Measurements from ENCODE around the gene SERPINB13. TPM values are rescaled to one million over a fixed set of nuclear protein-coding genes. Genes with fewer than 3 reads are reported as not detected.

SERPINB13 gene
- total RNA-seq, 1 donor, result not detected

- Histone ChIP-seq H3K9me3 (ENCODE audit: low read depth, low read length) (no peaks in the 10 kb centered on the region), H3K4me3 (ENCODE audit: low read length) (no peak overlapping the region), H3K4me1 (ENCODE audit: insufficient read depth, low read length) (no peaks in the 10 kb centered on the region), H3K27me3 (ENCODE audit: insufficient read depth, low read length) (no peaks in the 10 kb centered on the region)
These were observed 16.4 kb upstream of the SERPINB13 start for GRCh38 chr18:63570721-63571120.

GRCh38 chr18:63575681-63576080, 11.5 kb upstream of the SERPINB13 start:
- no peaks in the 10 kb centered on the region for H3K9me3 ChIP-seq (ENCODE audit: low read depth, low read length)
- H3K27me3 ChIP-seq (ENCODE audit: insufficient read depth, low read length), result peaks cover 4% of the 10 kb centered on the region
- H3K4me1 ChIP-seq (ENCODE audit: insufficient read depth, low read length), result peaks cover 3% of the 10 kb centered on the region
- H3K4me3 ChIP-seq (ENCODE audit: low read length), result no peak overlapping the region

- Histone ChIP-seq H3K4me1 (ENCODE audit: insufficient read depth, low read length) (peaks cover 3% of the 10 kb centered on the region), H3K9me3 (ENCODE audit: low read depth, low read length) (no peaks in the 10 kb centered on the region), H3K27me3 (ENCODE audit: insufficient read depth, low read length) (peaks cover 4% of the 10 kb centered on the region), H3K4me3 (ENCODE audit: low read length) (no peak overlapping the region)
These were observed 8.7 kb upstream of the SERPINB13 start for GRCh38 chr18:63578357-63578958.

GRCh38 chr18:63579616-63580015, 7.5 kb upstream of the SERPINB13 start:
- no peak overlapping the region for H3K4me3 ChIP-seq (ENCODE audit: low read length)
- H3K9me3 ChIP-seq (ENCODE audit: low read depth, low read length), result no peaks in the 10 kb centered on the region
- peaks cover 4% of the 10 kb centered on the region for H3K27me3 ChIP-seq (ENCODE audit: insufficient read depth, low read length)
- H3K4me1 ChIP-seq (ENCODE audit: insufficient read depth, low read length), result peaks cover 8% of the 10 kb centered on the region

GRCh38 chr18:63585988-63586387, 1.2 kb upstream of the SERPINB13 start:
- Histone ChIP-seq H3K4me1 (ENCODE audit: insufficient read depth, low read length) (peaks cover 31% of the 10 kb centered on the region), H3K4me3 (ENCODE audit: low read length) (no peak overlapping the region), H3K27me3 (ENCODE audit: insufficient read depth, low read length) (no peaks in the 10 kb centered on the region), H3K9me3 (ENCODE audit: low read depth, low read length) (no peaks in the 10 kb centered on the region)

GRCh38 chr18:63586431-63586830, 712 bp upstream of the SERPINB13 start:
- peaks cover 31% of the 10 kb centered on the region for H3K4me1 ChIP-seq (ENCODE audit: insufficient read depth, low read length)
- H3K4me3 ChIP-seq (ENCODE audit: low read length), result no peak overlapping the region
- no peaks in the 10 kb centered on the region for H3K9me3 ChIP-seq (ENCODE audit: low read depth, low read length)
- H3K27me3 ChIP-seq (ENCODE audit: insufficient read depth, low read length), result no peaks in the 10 kb centered on the region

- no peaks in the 10 kb centered on the region for H3K9me3 ChIP-seq (ENCODE audit: low read depth, low read length)
- no peak overlapping the region for H3K4me3 ChIP-seq (ENCODE audit: low read length)
- H3K27me3 ChIP-seq (ENCODE audit: insufficient read depth, low read length), result no peaks in the 10 kb centered on the region
- H3K4me1 ChIP-seq (ENCODE audit: insufficient read depth, low read length), result peaks cover 31% of the 10 kb centered on the region
These were observed 1.8 kb downstream of the SERPINB13 start for GRCh38 chr18:63588909-63589308.

- no peaks in the 10 kb centered on the region for H3K9me3 ChIP-seq (ENCODE audit: low read depth, low read length)
- no peaks in the 10 kb centered on the region for H3K27me3 ChIP-seq (ENCODE audit: insufficient read depth, low read length)
- H3K4me3 ChIP-seq (ENCODE audit: low read length), result no peak overlapping the region
- peaks cover 19% of the 10 kb centered on the region for H3K4me1 ChIP-seq (ENCODE audit: insufficient read depth, low read length)
These were observed 3.2 kb downstream of the SERPINB13 start for GRCh38 chr18:63590373-63590772.

GRCh38 chr18:63590966-63591695, 4.0 kb downstream of the SERPINB13 start:
- H3K4me1 ChIP-seq (ENCODE audit: insufficient read depth, low read length), result peaks cover 12% of the 10 kb centered on the region
- no peak overlapping the region for H3K4me3 ChIP-seq (ENCODE audit: low read length)
- H3K27me3 ChIP-seq (ENCODE audit: insufficient read depth, low read length), result no peaks in the 10 kb centered on the region
- H3K9me3 ChIP-seq (ENCODE audit: low read depth, low read length), result no peaks in the 10 kb centered on the region

- Histone ChIP-seq H3K9me3 (ENCODE audit: low read depth, low read length) (no peaks in the 10 kb centered on the region), H3K27me3 (ENCODE audit: insufficient read depth, low read length) (no peaks in the 10 kb centered on the region), H3K4me3 (ENCODE audit: low read length) (no peak overlapping the region), H3K4me1 (ENCODE audit: insufficient read depth, low read length) (peaks cover 12% of the 10 kb centered on the region)
These were observed 4.6 kb downstream of the SERPINB13 start for GRCh38 chr18:63591725-63592124.

GRCh38 chr18:63592471-63592870, 5.3 kb downstream of the SERPINB13 start:
- peaks cover 12% of the 10 kb centered on the region for H3K4me1 ChIP-seq (ENCODE audit: insufficient read depth, low read length)
- no peaks in the 10 kb centered on the region for H3K27me3 ChIP-seq (ENCODE audit: insufficient read depth, low read length)
- H3K4me3 ChIP-seq (ENCODE audit: low read length), result no peak overlapping the region
- H3K9me3 ChIP-seq (ENCODE audit: low read depth, low read length), result no peaks in the 10 kb centered on the region

- H3K9me3 ChIP-seq (ENCODE audit: low read depth, low read length), result no peaks in the 10 kb centered on the region
- H3K27me3 ChIP-seq (ENCODE audit: insufficient read depth, low read length), result no peaks in the 10 kb centered on the region
- H3K4me3 ChIP-seq (ENCODE audit: low read length), result no peak overlapping the region
- H3K4me1 ChIP-seq (ENCODE audit: insufficient read depth, low read length), result no peaks in the 10 kb centered on the region
These were observed 9.8 kb downstream of the SERPINB13 start for GRCh38 chr18:63596964-63597363.

- peaks cover 3% of the 10 kb centered on the region for H3K4me1 ChIP-seq (ENCODE audit: insufficient read depth, low read length)
- no peaks in the 10 kb centered on the region for H3K27me3 ChIP-seq (ENCODE audit: insufficient read depth, low read length)
- no peaks in the 10 kb centered on the region for H3K9me3 ChIP-seq (ENCODE audit: low read depth, low read length)
- no peak overlapping the region for H3K4me3 ChIP-seq (ENCODE audit: low read length)
These were observed 16.2 kb downstream of the SERPINB13 start for GRCh38 chr18:63603355-63603754.

- Histone ChIP-seq H3K27me3 (ENCODE audit: insufficient read depth, low read length) (no peaks in the 10 kb centered on the region), H3K9me3 (ENCODE audit: low read depth, low read length) (no peaks in the 10 kb centered on the region), H3K4me1 (ENCODE audit: insufficient read depth, low read length) (peaks cover 3% of the 10 kb centered on the region), H3K4me3 (ENCODE audit: low read length) (no peak overlapping the region)
These were observed 16.6 kb downstream of the SERPINB13 start for GRCh38 chr18:63603772-63604171.

- Histone ChIP-seq H3K4me3 (ENCODE audit: low read length) (no peak overlapping the region), H3K4me1 (ENCODE audit: insufficient read depth, low read length) (peaks cover 3% of the 10 kb centered on the region), H3K9me3 (ENCODE audit: low read depth, low read length) (no peaks in the 10 kb centered on the region), H3K27me3 (ENCODE audit: insufficient read depth, low read length) (no peaks in the 10 kb centered on the region)
These were observed 17.8 kb downstream of the SERPINB13 start for GRCh38 chr18:63604791-63605567.
